Eye (tissue), 1 donor: Measurements from ENCODE around the gene DYTN.

Experiments
- DNase-seq: peaks from one replicate; pipeline ENCODE4 v3.0.0-alpha.2; 2015

Gene DYTN

DNA sequence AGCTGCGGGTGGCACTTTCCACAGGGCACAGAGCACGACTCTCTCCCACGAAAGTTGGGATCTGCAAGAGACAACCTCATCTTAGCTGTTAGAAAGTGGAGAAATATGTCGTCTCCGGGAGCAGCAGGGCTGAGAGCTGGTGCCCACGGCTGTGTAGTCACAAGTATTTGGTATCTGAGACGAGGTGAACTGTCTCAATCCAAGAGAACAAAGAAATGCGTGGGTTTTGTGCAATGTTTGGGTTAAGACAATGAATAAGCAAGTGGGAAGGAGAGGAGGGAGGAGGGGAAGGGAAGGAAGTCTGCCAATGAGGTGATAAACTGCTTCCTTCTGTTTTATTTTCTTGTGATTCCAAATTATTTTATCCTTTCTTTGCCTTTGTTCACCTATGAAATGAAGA lies 18.0 kb downstream of the DYTN start:
- DNase-seq, result no peak

GRCh38 chr2:206698811-206699210 lies 19.4 kb downstream of the DYTN start:
- DNase-seq, result no peak

DNA sequence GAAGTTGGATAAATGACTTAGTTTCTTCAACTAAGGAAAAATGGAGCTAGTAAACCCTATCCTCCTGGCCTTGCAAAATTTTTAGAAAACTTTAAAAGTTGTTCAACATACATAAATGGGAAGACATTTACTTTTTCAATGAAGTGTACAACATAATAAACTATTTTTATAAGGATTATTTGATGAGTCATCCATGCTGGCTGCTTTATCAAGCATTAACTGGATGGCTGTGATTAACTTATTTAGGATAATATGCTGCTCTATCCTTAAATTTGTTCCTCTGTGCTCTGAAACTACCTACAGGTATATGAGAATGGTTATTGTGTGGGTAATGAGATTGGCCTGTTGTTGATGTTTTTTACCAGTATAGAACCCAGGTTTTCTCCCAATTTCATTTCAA lies 21.3 kb downstream of the DYTN start:
- no peak for DNase-seq

GRCh38 chr2:206693399-206694137 lies 24.6 kb downstream of the DYTN start:
- peak; percentile 88 for DNase-seq

DNA sequence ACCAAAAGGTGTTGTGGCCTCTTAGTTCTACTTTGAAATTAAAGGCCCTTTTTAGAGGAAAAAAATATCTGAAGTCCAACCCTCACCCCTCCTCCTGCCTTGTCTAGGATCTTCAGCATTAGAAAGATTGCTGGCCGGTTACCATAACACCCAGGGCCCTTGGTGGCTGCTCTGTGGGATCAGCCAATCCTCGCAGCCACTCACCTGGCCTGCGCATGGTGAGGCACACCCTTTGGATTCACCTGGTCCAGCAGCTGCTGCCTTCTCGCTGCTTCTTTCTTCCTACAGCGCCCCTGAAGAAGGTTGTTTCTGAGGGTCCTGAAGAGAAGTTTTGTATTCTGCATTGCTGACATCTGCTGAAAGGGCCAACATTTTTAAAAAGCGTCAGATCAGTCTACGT lies 25.2 kb downstream of the DYTN start:
- no peak for DNase-seq

GRCh38 chr2:206688990-206689389 lies 29.2 kb downstream of the DYTN start:
- no peak for DNase-seq

GRCh38 chr2:206688453-206688852 lies 29.7 kb downstream of the DYTN start:
- no peak for DNase-seq

DNA sequence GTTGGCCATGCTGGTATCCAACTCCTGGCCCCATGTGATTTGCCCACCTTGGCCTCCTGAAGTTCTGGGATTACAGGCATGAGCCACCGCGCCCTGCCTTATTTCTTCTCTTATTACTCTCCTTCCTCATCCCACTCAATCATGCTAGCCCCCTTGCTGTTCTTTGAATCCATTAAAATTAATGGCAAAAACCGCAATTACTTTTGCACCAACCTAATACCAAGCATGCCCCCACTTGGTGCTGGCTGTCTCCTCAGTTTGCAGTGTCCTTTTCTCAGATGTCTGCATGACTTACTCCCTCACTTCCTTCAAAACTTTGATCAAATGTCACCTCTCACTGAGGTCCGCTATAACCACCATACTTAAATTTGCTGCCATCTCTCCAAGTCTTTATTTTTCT lies 34.6 kb downstream of the DYTN start:
- no peak for DNase-seq

GRCh38 chr2:206670531-206671319 lies 47.5 kb downstream of the DYTN start:
- DNase-seq, result no peak

DNA sequence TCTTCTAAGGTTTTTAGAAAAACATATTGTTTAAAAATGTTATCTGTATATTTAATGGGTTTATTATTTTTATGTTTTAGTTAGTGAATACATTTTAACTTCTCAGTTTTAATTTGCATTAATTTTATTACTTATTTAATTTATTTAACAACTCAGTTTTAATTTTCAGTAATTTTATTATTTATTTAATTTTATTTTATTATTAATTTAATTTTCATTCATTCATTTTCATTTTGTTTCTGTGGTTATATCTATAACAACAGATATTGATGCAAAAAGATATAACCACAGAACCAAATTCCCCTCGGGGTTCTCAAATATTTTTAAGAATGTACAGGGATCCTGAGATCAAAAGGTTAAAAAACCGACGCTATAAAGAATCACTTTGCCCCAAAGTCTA lies 52.9 kb downstream of the DYTN start:
- no peak for DNase-seq

- no peak for DNase-seq
Measured at GRCh38 chr2:206657087-206657486, 61.1 kb downstream of the DYTN start.

- DNase-seq, result no peak
Measured at GRCh38 chr2:206647985-206648384, 70.2 kb downstream of the DYTN start.

- peak; percentile 90 for DNase-seq
Measured at GRCh38 chr2:206642075-206643025, 75.8 kb downstream of the DYTN start, which contains the start of gene FAM237A. TSS of gene FAM237A (plus strand) at chr2:206642487. CDS start at chr2:206644237, 1,750 bp downstream.

DNA sequence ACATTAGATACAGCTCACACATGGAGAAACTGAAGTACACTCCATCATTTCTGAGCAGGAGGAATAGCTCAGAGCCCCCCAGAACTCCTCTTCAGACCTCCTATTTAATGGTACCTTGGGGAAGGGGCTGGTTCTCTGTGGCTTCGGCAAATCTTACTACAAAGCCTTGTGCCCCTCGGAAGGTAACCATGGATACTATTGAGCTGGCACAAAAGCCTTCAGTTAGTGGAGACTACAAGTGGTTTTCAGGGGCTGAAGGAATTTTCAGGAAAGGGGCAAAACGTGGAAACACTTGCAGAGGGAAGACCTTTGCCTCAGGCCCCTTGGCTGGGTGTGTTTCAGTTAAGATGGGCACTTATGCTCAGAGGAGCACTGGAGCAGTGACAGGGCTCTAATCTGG lies 77.0 kb downstream of the DYTN start:
- DNase-seq, result no peak

DNA sequence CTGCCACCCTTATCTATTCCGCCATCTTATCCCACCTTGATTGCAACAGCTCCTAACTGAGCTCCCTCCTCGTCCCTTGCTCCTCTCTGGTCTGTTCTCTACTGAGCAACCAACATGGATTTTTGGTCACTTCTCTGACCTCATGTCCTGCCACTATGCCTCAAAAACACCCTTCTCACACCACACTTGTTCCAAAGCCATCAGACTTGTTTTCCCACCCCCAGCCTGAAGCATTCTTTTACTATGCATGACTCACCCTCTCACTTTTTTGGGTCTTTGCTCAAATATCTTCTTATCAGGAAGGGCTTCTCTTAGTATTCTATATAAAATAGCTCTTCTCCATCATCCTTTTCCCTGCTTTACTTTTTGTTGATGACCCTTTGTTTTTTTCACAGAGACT lies 78.6 kb downstream of the DYTN start:
- no peak for DNase-seq

GRCh38 chr2:206635015-206635414 lies 83.2 kb downstream of the DYTN start:
- no peak for DNase-seq

DNA sequence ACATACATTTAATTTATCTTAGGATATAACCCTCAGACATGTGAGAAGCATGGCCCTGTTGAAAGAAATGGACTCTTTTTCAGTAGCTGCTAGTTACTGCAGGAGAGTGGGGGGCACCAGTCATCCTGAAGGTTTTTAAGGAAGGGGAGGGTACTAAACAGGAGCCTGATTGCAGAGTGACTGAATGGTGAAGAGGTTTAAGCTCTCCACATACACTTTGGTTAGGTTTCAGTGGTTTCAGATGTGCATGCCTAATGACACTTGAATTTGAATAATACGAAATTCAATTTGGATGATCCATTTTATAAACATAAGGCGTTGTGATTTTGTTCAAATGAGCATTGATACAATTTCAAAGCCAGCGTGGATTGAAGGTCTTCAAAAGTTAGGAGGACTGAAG lies 86.9 kb downstream of the DYTN start:
- no peak for DNase-seq

DNA sequence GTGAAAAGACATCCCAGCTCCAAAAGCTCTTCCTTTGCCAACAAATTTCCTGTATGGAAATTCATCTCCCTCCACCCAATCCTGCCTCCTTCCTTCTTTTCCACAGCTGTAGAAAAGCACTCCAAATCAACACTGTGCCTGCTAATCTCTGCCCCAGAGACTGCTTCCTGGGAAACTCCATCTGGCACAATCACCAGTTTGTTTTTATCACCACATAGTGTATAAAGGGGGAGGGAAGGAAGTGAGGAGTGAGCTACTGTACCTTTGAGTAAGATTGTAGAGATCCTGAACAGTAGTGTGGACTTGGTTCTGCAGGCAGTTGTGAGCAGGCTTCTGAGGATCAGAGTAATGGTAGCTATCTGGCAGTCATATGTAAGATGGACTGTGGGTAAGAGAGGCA lies 90.6 kb downstream of the DYTN start:
- DNase-seq, result no peak

GRCh38 chr2:206626108-206626507 lies 92.1 kb downstream of the DYTN start:
- no peak for DNase-seq

- peak; percentile 11 for DNase-seq
Measured at GRCh38 chr2:206619011-206619410, 99.2 kb downstream of the DYTN start.

GRCh38 chr2:206616151-206616550 lies 102.0 kb downstream of the DYTN start:
- no peak for DNase-seq

- no peak for DNase-seq
Measured at GRCh38 chr2:206615417-206616089, 102.6 kb downstream of the DYTN start.

DNA sequence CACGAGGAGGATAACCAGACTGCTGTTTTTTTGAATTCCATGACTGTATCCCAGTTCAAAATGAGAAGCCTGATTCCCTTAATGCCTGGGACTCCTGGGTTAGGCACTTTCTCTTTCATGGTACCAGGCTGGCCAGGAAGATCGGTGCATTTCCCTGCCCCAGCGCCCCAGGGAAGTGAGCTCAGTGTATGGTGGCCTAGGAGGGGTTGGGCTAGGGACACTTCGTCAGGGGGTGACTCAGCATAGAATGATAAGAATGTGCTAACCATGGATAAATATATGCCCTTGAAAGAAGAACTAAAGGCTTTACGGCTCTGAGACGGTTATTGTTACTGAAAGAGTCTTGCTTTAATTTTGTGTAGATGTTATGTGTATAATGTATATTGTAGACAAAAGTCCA lies 103.4 kb downstream of the DYTN start:
- no peak for DNase-seq
